ENCODE data around the gene KRT2. TPM values are rescaled to one million over a fixed set of nuclear protein-coding genes. Genes with fewer than 3 reads are reported as not detected.

The KRT2 gene
- total and polyA plus RNA-seq, 8 donors, result not detected

DNA sequence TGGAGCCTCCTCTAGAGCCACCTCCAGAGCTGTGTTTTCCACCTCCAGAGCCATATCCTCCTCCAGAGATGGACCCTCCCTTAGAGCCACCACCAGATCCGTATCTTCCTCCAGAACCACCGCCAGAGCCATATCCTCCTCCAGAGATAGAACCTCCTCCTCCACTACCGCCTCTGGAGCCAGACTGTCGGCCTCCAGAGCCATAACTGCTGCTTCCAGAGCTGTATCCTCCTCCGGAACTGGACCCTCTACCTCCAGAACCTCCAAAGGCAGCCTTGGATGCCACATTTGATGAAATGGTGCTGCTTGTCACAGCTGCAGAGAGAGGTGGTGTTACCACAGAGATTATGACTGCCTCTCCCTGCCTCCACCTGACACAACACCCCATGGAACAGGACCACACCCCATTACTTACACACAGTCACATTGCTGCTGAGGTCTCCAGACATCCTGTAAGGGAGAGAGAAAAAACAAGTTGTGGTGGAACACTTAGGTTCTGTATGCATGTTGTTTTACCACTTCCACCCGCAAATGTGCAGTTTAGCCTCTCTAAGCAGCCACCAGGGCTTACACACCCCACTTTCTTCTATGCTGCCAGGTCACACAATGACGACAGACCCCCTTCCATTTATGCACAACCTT, 6.8 kb downstream of the KRT2 start:
- ATAC-seq (no peak), DNase-seq (no peak)
- peaks cover 0 to 12% of the 10 kb centered on the region in 2 donors for H3K27me3 ChIP-seq
- no peak overlapping the region for H3K27ac ChIP-seq
- TF ChIP-seq CTCF (IDR thresholded peaks at IDR 0.05), result no peak
- H3K4me3 ChIP-seq, result no peak overlapping the region
- H3K9me3 ChIP-seq, result no peaks in the 10 kb centered on the region
- no peaks in the 10 kb centered on the region for H3K36me3 ChIP-seq
- intact Hi-C loops (cut with DNase I), result no loop called here
- no peaks in the 10 kb centered on the region for H3K4me1 ChIP-seq

GRCh38 chr12:52644078-52644415, 8.0 kb downstream of the KRT2 start:
- peaks cover 0 to 12% of the 10 kb centered on the region in 2 donors for H3K27me3 ChIP-seq
- intact Hi-C loops (cut with DNase I), result no loop called here
- ATAC-seq (no peak), DNase-seq (no peak)
- no peak overlapping the region for H3K27ac ChIP-seq
- no peaks in the 10 kb centered on the region for H3K9me3 ChIP-seq
- TF ChIP-seq CTCF (IDR thresholded peaks at IDR 0.05), result no peak
- no peak overlapping the region for H3K4me3 ChIP-seq
- H3K36me3 ChIP-seq, result no peaks in the 10 kb centered on the region
- H3K4me1 ChIP-seq, result no peaks in the 10 kb centered on the region

GRCh38 chr12:52643233-52644077, 8.6 kb downstream of the KRT2 start:
- TF ChIP-seq CTCF (IDR thresholded peaks at IDR 0.05), result no peak
- intact Hi-C loops (cut with DNase I), result no loop called here
- H3K27ac ChIP-seq, result no peak overlapping the region
- DNase-seq (no peak), ATAC-seq (no peak)
- H3K4me1 ChIP-seq, result no peaks in the 10 kb centered on the region
- no peak overlapping the region for H3K4me3 ChIP-seq
- peaks cover 0 to 12% of the 10 kb centered on the region in 2 donors for H3K27me3 ChIP-seq
- no peaks in the 10 kb centered on the region for H3K9me3 ChIP-seq
- H3K36me3 ChIP-seq, result no peaks in the 10 kb centered on the region

DNA sequence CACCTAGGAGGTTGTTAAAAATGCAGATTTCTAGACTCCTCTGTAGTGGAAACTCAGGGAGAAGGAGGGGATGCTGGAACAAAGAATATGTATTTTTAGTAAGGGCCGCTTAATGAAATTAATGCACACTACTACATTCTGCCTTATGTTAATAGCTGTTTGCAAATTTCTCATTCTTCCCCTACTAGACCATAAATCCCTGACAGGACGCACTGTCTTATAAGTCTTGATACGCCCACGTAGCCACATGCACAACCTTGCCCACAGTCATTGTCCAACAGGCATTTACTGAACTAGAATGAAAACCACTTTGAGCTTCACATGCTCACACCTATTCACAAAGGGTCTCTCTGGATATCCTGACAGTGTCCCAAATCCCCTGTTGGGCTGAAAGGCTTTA, 10.5 kb downstream of the KRT2 start:
- Histone ChIP-seq H3K27me3 (peaks cover 0 to 8% of the 10 kb centered on the region in 2 donors), H3K9me3 (no peaks in the 10 kb centered on the region), H3K36me3 (no peaks in the 10 kb centered on the region), H3K27ac (no peak overlapping the region), H3K4me1 (no peaks in the 10 kb centered on the region), H3K4me3 (no peak overlapping the region)
- DNase-seq (no peak), ATAC-seq (no peak)
- intact Hi-C loops (cut with DNase I), result no loop called here
- no peak for TF ChIP-seq CTCF (IDR thresholded peaks at IDR 0.05)

- H3K4me1 ChIP-seq, result no peaks in the 10 kb centered on the region
- TF ChIP-seq CTCF (IDR thresholded peaks at IDR 0.05), result no peak
- H3K4me3 ChIP-seq, result no peak overlapping the region
- H3K27me3 ChIP-seq, result no peaks in the 10 kb centered on the region
- no peaks in the 10 kb centered on the region for H3K9me3 ChIP-seq
- H3K27ac ChIP-seq, result no peak overlapping the region
- H3K36me3 ChIP-seq, result no peaks in the 10 kb centered on the region
- ATAC-seq, result no peak
- intact Hi-C loops (cut with DNase I), result no loop called here
- no peak for DNase-seq
Observed at GRCh38 chr12:52637299-52637698, 14.7 kb downstream of the KRT2 start.
